RWPE2 (cell line): ENCODE measurements around the gene TMEM135.

Source experiments
- ATAC-seq: fragments of 200-7000 bp; cut with Tn5 transposase; 3 replicates; pipeline ENCODE4 v1.9.1; 2021; ENCODE audit warnings: low read depth
- DNase-seq: peaks from one replicate; pipeline ENCODE4 v3.0.0-alpha.2; 2020; ENCODE audit warnings: low spot score
- H3K27ac ChIP-seq: fragments of 450-650 bp; 2 replicates; pipeline ENCODE4 v1.5.1; 2017; ENCODE audit warnings: mild to moderate bottlenecking; ENCODE audit not compliant: poor library complexity, severe bottlenecking
- H3K27me3 ChIP-seq: fragments of 250-450 bp; sonication (Bioruptor Pico); 2 replicates; pipeline ENCODE4 v1.5.1; 2021; ENCODE audit warnings: mild to moderate bottlenecking, moderate library complexity; ENCODE audit not compliant: insufficient read depth, poor library complexity, severe bottlenecking
- H3K36me3 ChIP-seq: fragments of 250-450 bp; sonication (Bioruptor Pico); 2 replicates; pipeline ENCODE4 v1.5.1; 2020; ENCODE audit warnings: low read depth, mild to moderate bottlenecking, moderate library complexity
- H3K4me1 ChIP-seq: fragments of 250-450 bp; sonication (Bioruptor Pico); 2 replicates; pipeline ENCODE4 v1.5.1; 2021; ENCODE audit warnings: mild to moderate bottlenecking, moderate library complexity; ENCODE audit not compliant: insufficient read depth, poor library complexity, severe bottlenecking
- H3K4me3 ChIP-seq: fragments of 250-450 bp; sonication (Bioruptor Pico); 2 replicates; pipeline ENCODE4 v1.5.1; 2021; ENCODE audit warnings: mild to moderate bottlenecking, moderate library complexity; ENCODE audit not compliant: severe bottlenecking
- H3K9me3 ChIP-seq: fragments of 250-450 bp; sonication (Bioruptor Pico); 2 replicates; pipeline ENCODE4 v1.5.1; 2021; ENCODE audit warnings: mild to moderate bottlenecking, moderate library complexity; ENCODE audit not compliant: severe bottlenecking
- TF ChIP-seq, protein P1 (sequence below): fragments of 450-650 bp; IDR thresholded peaks from one replicate; pipeline ENCODE4 v1.5.1; 2017; ENCODE audit warnings: mild to moderate bottlenecking, moderate library complexity; ENCODE audit not compliant: poor library complexity, severe bottlenecking

Gene TMEM135

DNA sequence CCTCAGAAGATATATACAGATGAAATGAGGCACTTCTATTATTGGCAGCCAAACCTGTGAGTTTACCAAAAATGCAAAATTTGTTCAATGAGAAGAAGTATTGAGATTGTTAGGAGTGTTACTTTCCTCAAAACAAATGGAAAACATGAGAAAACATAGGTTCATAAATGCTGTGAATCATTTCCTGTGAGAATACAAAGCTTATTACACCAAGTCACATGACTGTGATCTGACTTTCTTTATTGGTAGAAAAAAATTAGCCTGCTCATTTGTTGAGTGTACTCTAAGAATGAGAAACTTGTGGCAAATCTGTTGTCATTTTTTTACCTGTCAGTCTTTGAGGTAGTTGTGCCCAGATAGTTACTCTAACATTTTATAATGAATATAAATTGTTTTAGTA, 215.1 kb downstream of the TMEM135 start:
- Histone ChIP-seq H3K36me3 (no peaks in the 10 kb centered on the region), H3K27ac (no peak overlapping the region), H3K27me3 (no peaks in the 10 kb centered on the region), H3K9me3 (no peaks in the 10 kb centered on the region), H3K4me3 (no peak overlapping the region), H3K4me1 (no peaks in the 10 kb centered on the region)
- ATAC-seq (peak; percentile 23; the same call in 1 of the 3 replicates), DNase-seq (no peak)
- TF ChIP-seq, protein P1, sequence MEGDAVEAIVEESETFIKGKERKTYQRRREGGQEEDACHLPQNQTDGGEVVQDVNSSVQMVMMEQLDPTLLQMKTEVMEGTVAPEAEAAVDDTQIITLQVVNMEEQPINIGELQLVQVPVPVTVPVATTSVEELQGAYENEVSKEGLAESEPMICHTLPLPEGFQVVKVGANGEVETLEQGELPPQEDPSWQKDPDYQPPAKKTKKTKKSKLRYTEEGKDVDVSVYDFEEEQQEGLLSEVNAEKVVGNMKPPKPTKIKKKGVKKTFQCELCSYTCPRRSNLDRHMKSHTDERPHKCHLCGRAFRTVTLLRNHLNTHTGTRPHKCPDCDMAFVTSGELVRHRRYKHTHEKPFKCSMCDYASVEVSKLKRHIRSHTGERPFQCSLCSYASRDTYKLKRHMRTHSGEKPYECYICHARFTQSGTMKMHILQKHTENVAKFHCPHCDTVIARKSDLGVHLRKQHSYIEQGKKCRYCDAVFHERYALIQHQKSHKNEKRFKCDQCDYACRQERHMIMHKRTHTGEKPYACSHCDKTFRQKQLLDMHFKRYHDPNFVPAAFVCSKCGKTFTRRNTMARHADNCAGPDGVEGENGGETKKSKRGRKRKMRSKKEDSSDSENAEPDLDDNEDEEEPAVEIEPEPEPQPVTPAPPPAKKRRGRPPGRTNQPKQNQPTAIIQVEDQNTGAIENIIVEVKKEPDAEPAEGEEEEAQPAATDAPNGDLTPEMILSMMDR: no peak

DNA sequence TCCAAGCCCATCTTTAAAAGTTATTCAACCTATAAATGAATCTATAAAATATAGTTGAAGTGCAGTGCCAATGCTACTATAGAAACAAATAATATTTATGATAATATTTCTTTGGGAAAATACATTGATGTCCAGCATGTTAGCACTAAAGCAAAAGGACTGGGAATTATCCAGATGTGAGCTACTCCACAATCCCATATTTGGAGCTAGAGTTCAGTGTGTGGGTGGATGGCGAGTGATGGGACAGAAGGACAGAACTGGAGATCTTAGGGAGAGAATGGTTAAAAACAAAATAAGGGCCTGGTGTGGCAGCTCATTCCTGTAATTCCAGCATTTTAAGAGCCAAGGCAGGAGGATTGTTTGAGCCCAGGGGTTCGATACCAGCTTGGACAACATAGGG, 216.8 kb downstream of the TMEM135 start:
- Histone ChIP-seq H3K27me3 (no peaks in the 10 kb centered on the region), H3K36me3 (no peaks in the 10 kb centered on the region), H3K4me1 (no peaks in the 10 kb centered on the region), H3K27ac (no peak overlapping the region), H3K9me3 (no peaks in the 10 kb centered on the region), H3K4me3 (no peak overlapping the region)
- DNase-seq: no peak
- no peak for ATAC-seq
- TF ChIP-seq, protein P1: no peak

DNA sequence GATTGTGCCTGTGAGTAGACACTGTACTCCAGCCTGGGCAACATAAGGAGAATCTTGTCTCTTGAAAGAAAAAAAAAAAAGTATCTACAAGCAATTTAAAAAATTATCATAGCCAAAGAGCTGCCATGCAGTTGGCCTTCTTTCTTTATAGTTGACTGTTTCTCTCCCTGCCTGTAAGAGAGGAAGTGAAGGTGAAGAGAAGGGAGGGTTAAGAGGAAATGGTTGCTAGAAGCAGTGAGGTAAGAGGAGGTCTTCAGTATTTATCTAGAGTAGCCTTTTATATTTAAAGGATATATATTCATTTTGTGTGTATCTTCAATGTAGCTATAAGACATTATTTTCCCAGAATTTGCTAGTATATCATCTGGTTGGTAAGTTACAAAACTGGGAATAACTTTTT, 217.9 kb downstream of the TMEM135 start:
- H3K27me3 ChIP-seq: no peaks in the 10 kb centered on the region
- H3K4me1 ChIP-seq: no peaks in the 10 kb centered on the region
- no peaks in the 10 kb centered on the region for H3K9me3 ChIP-seq
- DNase-seq: no peak
- no peaks in the 10 kb centered on the region for H3K36me3 ChIP-seq
- TF ChIP-seq, protein P1: no peak
- no peak for ATAC-seq
- no peak overlapping the region for H3K4me3 ChIP-seq
- no peak overlapping the region for H3K27ac ChIP-seq

DNA sequence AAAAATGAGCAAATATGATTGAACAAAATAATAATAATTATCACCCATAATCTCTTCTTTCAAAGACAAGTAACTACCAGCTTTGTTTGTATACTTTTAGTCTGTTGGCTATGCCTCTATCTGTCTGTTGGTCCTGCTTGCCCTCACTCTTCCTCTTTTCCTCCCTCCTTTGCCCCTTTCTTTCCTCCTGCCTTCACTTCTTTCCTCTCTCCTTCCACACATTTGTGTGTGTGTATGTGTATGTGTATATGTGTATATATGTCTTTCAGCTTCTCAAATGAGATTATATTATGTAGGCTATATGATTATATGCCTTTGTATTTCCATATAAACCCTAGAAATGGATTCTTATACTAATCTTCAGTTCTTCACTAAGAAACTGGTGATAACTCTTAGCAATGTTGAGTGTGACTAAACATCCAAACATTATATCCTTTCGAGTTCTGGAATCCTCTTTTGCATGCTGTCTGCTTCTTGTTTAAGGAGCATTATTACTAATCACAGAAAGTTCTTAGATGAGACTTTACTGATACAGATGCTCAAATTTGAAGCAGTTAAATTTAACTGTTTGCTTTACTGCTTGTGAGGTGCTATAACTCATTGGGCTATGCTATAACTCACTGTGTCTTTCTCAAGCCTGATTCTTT, 219.1 kb downstream of the TMEM135 start:
- H3K27me3 ChIP-seq: no peaks in the 10 kb centered on the region
- H3K9me3 ChIP-seq: no peaks in the 10 kb centered on the region
- no peak for ATAC-seq
- no peaks in the 10 kb centered on the region for H3K36me3 ChIP-seq
- no peak overlapping the region for H3K27ac ChIP-seq
- TF ChIP-seq, protein P1: no peak
- DNase-seq: no peak
- no peak overlapping the region for H3K4me3 ChIP-seq
- no peaks in the 10 kb centered on the region for H3K4me1 ChIP-seq

DNA sequence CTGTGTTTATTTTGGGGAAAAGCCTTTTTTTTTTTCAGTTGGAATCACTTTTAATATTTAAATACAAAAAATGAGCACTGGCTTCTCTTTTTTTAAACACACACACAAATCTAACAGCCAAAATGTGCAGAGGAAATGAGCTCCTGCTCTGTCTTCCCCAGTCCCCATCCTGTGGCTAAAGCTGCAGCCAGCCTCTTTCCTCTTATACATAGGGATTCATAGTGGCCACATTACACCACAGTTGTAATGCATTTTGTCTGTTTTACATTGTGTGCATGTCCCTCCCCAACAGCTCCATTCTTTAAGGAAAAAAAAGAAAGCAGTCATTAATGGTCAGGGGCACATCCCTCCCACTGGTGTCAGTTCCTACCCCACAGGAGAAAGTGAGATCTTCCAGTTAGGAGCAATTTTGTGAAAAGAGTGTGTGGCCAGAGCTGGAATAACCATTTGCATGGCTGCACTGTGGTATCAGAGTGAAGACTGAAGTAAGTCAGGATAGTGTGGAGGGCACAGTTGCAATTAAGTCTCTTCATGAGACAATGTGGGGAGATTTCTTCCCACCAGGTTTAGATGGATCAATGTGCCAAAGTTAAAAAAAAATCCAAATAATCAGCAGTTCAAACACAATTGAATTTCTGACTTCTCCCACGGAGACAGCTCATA, 220.6 kb downstream of the TMEM135 start:
- H3K36me3 ChIP-seq: no peaks in the 10 kb centered on the region
- no peaks in the 10 kb centered on the region for H3K9me3 ChIP-seq
- no peak for ATAC-seq
- H3K4me3 ChIP-seq: no peak overlapping the region
- TF ChIP-seq, protein P1: no peak
- peaks cover under 1% of the 10 kb centered on the region for H3K4me1 ChIP-seq
- no peak for DNase-seq
- H3K27me3 ChIP-seq: no peaks in the 10 kb centered on the region
- no peak overlapping the region for H3K27ac ChIP-seq
